Activated CD8-positive, alpha-beta memory T cell treated with anti-CD3 and anti-CD28 coated beads for 36 hours (primary cell): Measurements from ENCODE around the gene CYSLTR2. TPM values are rescaled to one million over a fixed set of nuclear protein-coding genes. Genes with fewer than 3 reads are reported as not detected.
"Not testable (repeated sequence)": the region's sequence is repeated elsewhere in the genome, so short reads cannot be mapped to it uniquely, and the experiment has no call there.

Experiments used
- CTCF ChIA-PET: fragments of 350-600 bp; sonication (Branson Sonifier 250); formaldehyde crosslinking; loops from one replicate; lab custom pipeline; 2021; ENCODE audit warnings: antibody characterized with exemption; lab: Charles Lee
- POLR2A ChIA-PET: fragments of 350-600 bp; sonication (Branson Sonifier 250); formaldehyde crosslinking; loops from one replicate; lab custom pipeline; 2021; ENCODE audit warnings: antibody characterized with exemption; lab: Charles Lee
- total RNA-seq, 2 experiments: library from RNA; stranded (reverse); gene quantifications; one replicate each; pipeline ENCODE4 v1.2.3, GENCODE V29; 2021

CYSLTR2 gene
- total RNA-seq, 2 experiments from 2014 or later, result 1.1 to 1.2 TPM

GRCh38 chr13:48642061-48642460, 11.7 kb upstream of the CYSLTR2 start:
- CTCF ChIA-PET, result no interaction called here
- POLR2A ChIA-PET, result no interaction called here

DNA sequence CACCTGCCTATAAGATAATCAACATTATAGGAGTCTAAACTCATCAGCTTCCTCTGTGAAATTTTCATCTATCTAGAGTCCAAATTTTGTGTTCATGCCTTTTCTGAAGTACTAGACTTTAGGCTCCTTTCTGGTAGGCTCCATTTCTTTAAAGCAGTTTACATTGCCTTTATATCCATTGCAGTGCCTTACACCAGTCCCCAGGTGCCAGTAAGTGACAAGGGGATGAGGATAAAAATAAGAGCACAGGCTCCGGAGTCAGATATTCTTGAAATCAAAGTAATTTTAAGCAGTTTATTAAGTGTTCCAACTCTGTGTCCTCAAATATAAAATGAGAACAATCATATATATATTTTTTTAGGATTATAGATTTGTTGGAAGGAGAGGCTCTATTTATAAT, 10.6 kb upstream of the CYSLTR2 start:
- ChIA-PET CTCF (interaction anchor here (0.5 kb wide), 1 partner anchor 31 kb away, joined by 3 read pairs; no protein-coding TSS in a partner anchor), POLR2A (no interaction called here)

- POLR2A ChIA-PET, result no interaction called here
- CTCF ChIA-PET, result no interaction called here
Measured at GRCh38 chr13:48644141-48644540, 9.6 kb upstream of the CYSLTR2 start.

- ChIA-PET CTCF (no interaction called here), POLR2A (no interaction called here)
Measured at GRCh38 chr13:48644951-48645350, 8.8 kb upstream of the CYSLTR2 start.

DNA sequence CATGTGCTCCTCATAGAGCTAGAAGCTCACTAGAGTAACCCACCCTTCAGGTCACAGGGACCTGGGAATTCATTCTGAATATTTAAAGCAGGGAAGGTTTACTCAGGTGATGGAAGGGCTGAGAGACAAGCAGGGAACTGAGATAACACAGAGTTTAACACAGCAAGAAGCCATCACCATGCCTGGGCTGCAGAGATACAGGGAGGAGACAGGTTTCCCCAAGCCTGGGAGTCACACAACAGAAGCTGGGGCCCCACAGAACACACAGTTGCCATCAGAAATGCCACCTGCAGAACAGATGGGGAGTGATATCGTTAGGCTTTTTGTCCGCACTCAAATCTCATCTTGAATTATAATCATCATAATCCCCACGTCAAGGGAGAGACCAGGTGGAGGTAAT, 7.9 kb upstream of the CYSLTR2 start:
- CTCF ChIA-PET, result no interaction called here
- POLR2A ChIA-PET, result no interaction called here

DNA sequence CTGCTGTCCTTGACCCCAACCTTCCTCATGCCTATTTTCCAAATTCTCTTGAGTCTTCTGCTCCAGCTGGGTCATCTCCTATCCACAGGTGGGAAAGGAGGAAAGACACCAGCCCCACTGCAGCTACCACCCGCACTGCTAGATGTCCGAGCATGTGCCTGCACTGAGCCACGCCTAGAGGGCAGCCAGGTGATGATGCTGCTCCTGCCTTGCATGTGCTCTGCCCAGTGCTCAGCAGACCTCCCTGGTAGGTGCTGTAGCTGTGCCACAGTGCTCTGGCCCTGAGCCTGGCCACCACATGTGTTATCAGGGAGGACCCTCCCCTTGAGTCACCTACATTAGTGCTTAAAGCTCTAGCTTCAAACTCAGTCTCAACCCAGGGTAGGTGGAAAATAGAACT, 6.9 kb upstream of the CYSLTR2 start:
- POLR2A ChIA-PET, result no interaction called here

GRCh38 chr13:48647625-48648024, 6.1 kb upstream of the CYSLTR2 start:
- ChIA-PET POLR2A (no interaction called here), CTCF (no interaction called here)

More for the DNA sequence above, 6.9 kb upstream of the CYSLTR2 start:
- CTCF ChIA-PET, result no interaction called here

DNA sequence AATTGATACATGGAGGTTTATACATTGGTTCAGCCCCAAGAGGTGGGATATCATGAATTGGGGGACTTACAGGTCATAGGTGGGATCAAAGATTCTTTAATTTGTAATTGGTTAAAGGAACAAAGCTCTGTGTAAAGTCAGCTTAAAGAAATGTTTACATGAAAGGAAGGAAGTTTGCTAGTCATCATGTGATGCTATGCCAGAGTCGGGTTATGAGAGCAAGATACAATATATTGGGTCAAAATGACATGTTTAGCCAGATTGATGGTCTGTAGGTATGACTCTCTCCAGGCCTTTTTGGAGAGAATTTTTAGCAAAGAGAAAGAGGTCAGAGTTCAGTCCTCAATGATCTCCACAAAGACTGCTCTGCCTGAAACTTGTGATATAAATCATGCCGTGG, 5.3 kb upstream of the CYSLTR2 start:
- ChIA-PET CTCF (no interaction called here), POLR2A (no interaction called here)

DNA sequence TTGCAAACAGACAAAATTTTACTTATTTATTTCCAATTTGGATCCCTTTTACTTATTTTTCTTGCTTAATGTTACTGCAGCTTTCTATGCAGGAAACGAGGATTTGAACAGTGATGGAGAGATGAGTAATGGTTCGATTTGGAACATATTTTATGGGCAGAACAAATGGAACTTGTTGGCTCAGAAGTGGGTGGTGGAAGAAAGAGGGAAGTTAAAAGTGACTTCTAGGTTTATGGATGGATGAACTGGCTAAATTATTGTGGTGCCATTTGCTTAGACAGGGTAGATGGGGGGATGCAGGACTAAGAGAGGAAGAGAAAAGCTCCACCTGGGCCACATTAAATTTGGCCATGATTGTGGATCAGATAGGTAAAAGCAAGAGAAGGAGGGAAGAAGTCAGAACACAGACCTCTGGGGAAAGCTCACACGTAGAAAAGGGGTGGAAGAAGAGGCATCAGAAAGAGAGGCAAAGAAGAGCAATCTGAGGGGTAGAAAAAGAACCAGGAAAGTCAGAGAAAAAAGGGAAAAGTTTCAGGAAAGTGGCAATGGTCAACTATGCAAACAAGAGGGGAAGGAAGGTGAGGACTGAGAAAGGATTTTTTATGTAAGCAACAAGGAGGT, 768 bp upstream of the CYSLTR2 start:
- POLR2A ChIA-PET, result no interaction called here

GRCh38 chr13:48654511-48654910, 782 bp downstream of the CYSLTR2 start:
- CTCF ChIA-PET, result no interaction called here

More for the DNA sequence above, 768 bp upstream of the CYSLTR2 start:
- CTCF ChIA-PET, result interaction anchor here (0.6 kb wide), 1 partner anchor 218 kb away, joined by 3 read pairs; no protein-coding TSS in a partner anchor

DNA sequence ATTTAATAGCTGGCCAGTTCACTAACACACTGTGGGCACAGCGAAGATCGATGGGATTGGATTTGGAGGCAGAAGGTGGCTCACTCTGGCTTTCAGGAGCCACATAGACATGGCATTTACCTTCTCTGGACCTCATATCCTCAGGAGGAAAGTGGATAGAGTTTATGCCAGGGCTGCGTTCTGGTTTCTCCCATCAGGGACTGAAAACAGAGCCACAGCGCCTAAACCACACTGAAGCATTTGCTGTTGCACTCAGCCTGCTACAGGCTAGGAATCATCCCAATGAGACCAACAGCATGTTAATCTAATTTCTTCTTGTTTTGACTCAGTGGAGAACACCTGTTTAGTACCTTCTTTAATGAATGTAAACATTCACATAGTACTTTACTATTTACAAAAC, 1.6 kb downstream of the CYSLTR2 start:
- CTCF ChIA-PET, result no interaction called here
- POLR2A ChIA-PET, result no interaction called here

More at GRCh38 chr13:48654511-48654910, 782 bp downstream of the CYSLTR2 start:
- POLR2A ChIA-PET, result interaction anchor here (0.7 kb wide), 1 partner anchor 519 kb away, joined by 3 read pairs; no protein-coding TSS in a partner anchor

DNA sequence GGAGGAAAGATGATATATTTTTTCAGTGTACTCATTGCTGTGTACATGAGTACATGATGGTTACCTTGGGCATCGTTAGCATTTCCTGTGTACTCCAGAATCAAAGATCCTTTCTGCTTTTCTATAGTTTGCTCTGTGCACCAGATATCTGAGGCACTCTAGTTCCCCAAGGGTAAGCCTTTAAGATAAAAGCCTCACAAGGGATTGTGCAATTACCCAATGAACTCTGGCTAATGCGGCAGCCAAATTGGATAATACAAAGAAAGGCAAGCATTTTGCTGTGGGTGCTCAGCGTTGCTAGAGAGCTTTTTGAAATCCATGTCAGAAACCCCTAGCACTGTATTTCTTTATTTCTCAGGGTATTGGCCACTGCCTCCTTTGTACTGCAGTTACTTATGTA, 2.9 kb downstream of the CYSLTR2 start:
- ChIA-PET POLR2A (no interaction called here), CTCF (no interaction called here)

GRCh38 chr13:48660361-48661076, 6.8 kb downstream of the CYSLTR2 start:
- CTCF ChIA-PET, result no interaction called here
- POLR2A ChIA-PET, result no interaction called here

DNA sequence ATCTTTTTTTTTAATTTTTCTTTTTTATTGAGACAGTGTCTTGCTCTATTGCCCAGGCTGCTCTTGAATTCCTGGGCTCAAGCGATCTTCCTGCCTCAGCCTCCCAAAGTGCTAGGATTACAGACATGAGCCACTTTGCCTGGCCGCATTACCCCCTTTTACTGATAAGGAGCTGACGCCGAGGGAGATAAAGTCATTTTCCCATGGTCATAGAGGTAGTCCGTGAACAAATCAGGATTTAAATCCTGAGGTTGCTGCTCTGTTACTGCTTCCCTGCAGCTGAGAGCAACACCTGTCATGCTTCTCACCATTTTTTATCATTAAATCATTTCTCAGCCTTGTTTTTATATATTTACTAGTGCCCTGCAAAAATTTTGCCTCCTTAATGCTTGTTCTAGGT, 7.4 kb downstream of the CYSLTR2 start:
- ChIA-PET POLR2A (no interaction called here), CTCF (no interaction called here)

GRCh38 chr13:48662226-48662625, 8.5 kb downstream of the CYSLTR2 start:
- ChIA-PET POLR2A (no interaction called here), CTCF (no interaction called here)

DNA sequence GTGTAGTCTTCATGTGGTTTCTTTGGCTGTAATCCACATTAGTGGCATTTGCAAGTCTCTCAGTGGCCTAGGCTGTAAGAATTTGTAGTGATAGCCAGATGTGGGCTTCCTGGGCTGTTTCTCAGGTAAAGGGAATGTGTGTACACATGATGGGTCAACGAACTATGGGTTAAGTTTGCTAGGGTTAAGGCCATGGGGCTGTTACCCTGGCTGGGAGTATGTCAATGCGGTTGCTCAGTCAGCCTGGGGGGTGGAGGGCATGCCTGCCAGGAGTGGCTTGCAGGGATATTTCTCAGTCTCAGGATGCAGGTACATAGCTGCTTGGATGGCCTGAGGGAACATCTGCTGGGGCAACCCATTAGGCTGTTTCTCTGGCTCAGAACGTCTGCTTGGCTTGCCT, 13.4 kb downstream of the CYSLTR2 start:
- CTCF ChIA-PET, result interaction anchor here (0.5 kb wide), 1 partner anchor 147 kb away, joined by 3 read pairs; no protein-coding TSS in a partner anchor

DNA sequence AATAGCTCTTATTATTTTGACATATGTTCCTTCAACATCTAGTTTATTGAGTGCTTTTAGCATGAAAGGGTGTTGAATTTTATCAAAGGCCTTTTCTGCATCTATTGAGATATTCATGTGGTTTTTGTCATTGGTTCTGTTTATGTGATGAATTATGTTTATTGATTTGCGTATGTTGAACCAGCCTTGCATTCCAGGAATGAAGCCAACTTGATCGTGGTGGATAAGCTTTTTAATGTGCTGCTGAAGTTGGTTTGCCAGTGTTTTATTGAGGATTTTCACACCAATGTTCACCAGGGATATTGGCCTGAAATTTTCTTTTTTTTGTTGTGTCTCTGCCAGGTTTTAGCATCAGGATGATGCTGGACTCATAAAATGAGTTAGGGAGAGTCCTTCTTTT, 17.7 kb downstream of the CYSLTR2 start:
- POLR2A ChIA-PET, CTCF ChIA-PET: not testable (repeated sequence)

More for the DNA sequence above, 13.4 kb downstream of the CYSLTR2 start:
- POLR2A ChIA-PET, result no interaction called here

- CTCF ChIA-PET, result no interaction called here
- POLR2A ChIA-PET, result no interaction called here
Measured at GRCh38 chr13:48675247-48675646, 21.5 kb downstream of the CYSLTR2 start.

DNA sequence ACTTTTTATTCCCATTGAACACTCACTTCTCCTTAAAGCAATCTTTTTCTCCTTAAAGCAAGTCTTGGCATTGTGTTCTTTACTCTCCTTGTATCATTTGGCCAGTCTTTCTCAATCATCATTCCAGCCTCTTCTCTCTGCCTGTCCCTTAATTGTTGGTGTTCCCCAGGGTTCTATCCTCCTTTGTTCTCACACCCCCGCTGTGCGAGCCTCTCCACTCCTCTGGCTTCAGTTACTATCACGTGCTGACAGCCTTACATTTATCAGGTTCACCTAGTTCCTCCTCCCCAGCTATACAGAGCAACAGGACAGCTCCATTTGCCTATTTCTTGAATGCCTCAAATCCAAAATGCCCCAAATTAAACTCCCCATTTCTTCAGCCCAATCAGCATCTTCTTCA, 24.6 kb downstream of the CYSLTR2 start:
- CTCF ChIA-PET, result interaction anchor here (1.0 kb wide), 1 partner anchor 376 kb away, joined by 4 read pairs; no protein-coding TSS in a partner anchor
- POLR2A ChIA-PET, result no interaction called here

DNA sequence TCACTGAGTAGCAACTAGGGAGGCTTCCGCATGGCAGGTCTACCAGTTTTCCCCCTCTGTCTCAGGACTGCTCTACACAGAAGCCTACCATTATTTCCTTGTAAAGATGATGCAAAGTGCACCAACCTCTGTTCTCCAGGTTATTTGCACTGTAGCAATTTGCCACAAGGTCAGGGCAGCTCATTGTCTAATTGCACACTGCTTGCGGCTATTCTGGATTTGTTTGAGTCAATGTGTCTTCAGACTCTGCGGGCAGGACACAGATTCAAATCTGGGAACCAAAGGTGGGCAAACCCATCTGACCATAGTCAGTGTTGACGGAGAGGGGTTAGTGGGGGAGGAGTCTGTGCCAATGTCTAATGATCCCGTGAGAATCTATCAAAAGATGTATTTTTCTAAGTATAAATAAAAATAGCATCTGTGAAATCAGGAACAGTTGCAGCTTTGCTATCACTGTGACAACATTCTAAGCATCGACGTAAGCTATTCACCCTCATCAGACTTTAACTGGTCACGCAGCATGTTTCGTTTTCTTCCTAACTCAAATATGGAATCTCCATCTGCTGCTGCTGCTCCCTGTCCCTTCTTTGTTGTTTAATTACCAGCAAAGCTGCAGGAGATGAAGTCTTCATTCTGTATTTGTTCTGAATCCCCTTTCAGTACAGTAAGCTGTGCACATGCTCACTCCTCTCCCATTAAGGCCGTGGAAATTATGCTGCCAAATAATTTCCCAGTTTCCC, 26.4 kb downstream of the CYSLTR2 start:
- ChIA-PET POLR2A (no interaction called here), CTCF (no interaction called here)
